T-helper 1 cell treated with Interleukin-12 subunit alpha and Interleukin-12 subunit beta and Interleukin-4 antibody, amounts not matched to agents 30 μg/mL and 1 μg/mL, for 36 hours (primary cell): Measurements from ENCODE around the gene MAN2B1.
"Not testable (repeated sequence)": the region's sequence is repeated elsewhere in the genome, so short reads cannot be mapped to it uniquely, and the experiment has no call there.

ENCODE experiments used
- H3K27ac Mint-ChIP-seq: one replicate; pipeline ENCODE4 v1.8.0; 2021; ENCODE audit warnings: mild to moderate bottlenecking, mixed read lengths
- H3K27me3 Mint-ChIP-seq: one replicate; pipeline ENCODE4 v1.8.0; 2021; ENCODE audit warnings: low read depth, mixed read lengths
- H3K36me3 Mint-ChIP-seq: one replicate; pipeline ENCODE4 v1.8.0; 2021; ENCODE audit warnings: low read depth, mixed read lengths
- H3K4me1 Mint-ChIP-seq: one replicate; pipeline ENCODE4 v1.8.0; 2021; ENCODE audit warnings: low read depth, mixed read lengths
- H3K4me3 Mint-ChIP-seq: one replicate; pipeline ENCODE4 v1.8.0; 2021; ENCODE audit warnings: mild to moderate bottlenecking, moderate library complexity, mixed read lengths
- H3K9me3 Mint-ChIP-seq: one replicate; pipeline ENCODE4 v1.8.0; 2021; ENCODE audit warnings: mixed read lengths

The MAN2B1 gene

GRCh38 chr19:12666265-12667048, at the start of gene MAN2B1, which contains the start of gene WDR83:
TSS of gene MAN2B1 (minus strand) at chr19:12666742. CDS start at chr19:12666701, 41 bp downstream.
TSS of gene WDR83 (plus strand) at chr19:12666807. CDS start at chr19:12669791, 2,984 bp downstream.
- H3K27ac Mint-ChIP-seq = peak within 1 kb of the TSS; percentile 88
- H3K4me1 Mint-ChIP-seq = peaks cover 27% of the 10 kb centered on the region
- no peaks in the 10 kb centered on the region for H3K9me3 Mint-ChIP-seq
- peaks cover 18% of the 10 kb centered on the region for H3K36me3 Mint-ChIP-seq
- no peaks in the 10 kb centered on the region for H3K27me3 Mint-ChIP-seq
- peak within 1 kb of the TSS; percentile 92 for H3K4me3 Mint-ChIP-seq

GRCh38 chr19:12715929-12716328, 49.4 kb upstream of the MAN2B1 start:
- peaks cover 31% of the 10 kb centered on the region for H3K36me3 Mint-ChIP-seq

GRCh38 chr19:12715102-12715501, 48.6 kb upstream of the MAN2B1 start:
- no peaks in the 10 kb centered on the region for H3K27me3 Mint-ChIP-seq
- H3K9me3 Mint-ChIP-seq = no peaks in the 10 kb centered on the region
- H3K36me3 Mint-ChIP-seq = peaks cover 36% of the 10 kb centered on the region
- H3K4me1 Mint-ChIP-seq = no peaks in the 10 kb centered on the region
- no peak overlapping the region for H3K27ac Mint-ChIP-seq
- H3K4me3 Mint-ChIP-seq = no peak overlapping the region

More at GRCh38 chr19:12715929-12716328, 49.4 kb upstream of the MAN2B1 start:
- Mint-ChIP-seq H3K27me3 (no peaks in the 10 kb centered on the region), H3K27ac (no peak overlapping the region), H3K4me1 (peaks cover 6% of the 10 kb centered on the region), H3K9me3 (no peaks in the 10 kb centered on the region), H3K4me3 (no peak overlapping the region)

GRCh38 chr19:12713304-12713703, 46.8 kb upstream of the MAN2B1 start:
- not testable (repeated sequence) for H3K9me3 Mint-ChIP-seq, H3K4me1 Mint-ChIP-seq, H3K27ac Mint-ChIP-seq, H3K4me3 Mint-ChIP-seq, H3K27me3 Mint-ChIP-seq
- peaks cover 32% of the 10 kb centered on the region for H3K36me3 Mint-ChIP-seq

GRCh38 chr19:12712077-12712476, 45.5 kb upstream of the MAN2B1 start:
- not testable (repeated sequence) for H3K4me3 Mint-ChIP-seq, H3K9me3 Mint-ChIP-seq, H3K4me1 Mint-ChIP-seq, H3K27me3 Mint-ChIP-seq, H3K27ac Mint-ChIP-seq
- H3K36me3 Mint-ChIP-seq = peaks cover 32% of the 10 kb centered on the region

GRCh38 chr19:12711187-12711586, 44.6 kb upstream of the MAN2B1 start:
- H3K36me3 Mint-ChIP-seq = peaks cover 36% of the 10 kb centered on the region
- H3K27ac Mint-ChIP-seq = no peak overlapping the region
- H3K4me1 Mint-ChIP-seq = no peaks in the 10 kb centered on the region
- H3K4me3 Mint-ChIP-seq = no peak overlapping the region
- no peaks in the 10 kb centered on the region for H3K27me3 Mint-ChIP-seq
- no peaks in the 10 kb centered on the region for H3K9me3 Mint-ChIP-seq

GRCh38 chr19:12708641-12709040, 42.1 kb upstream of the MAN2B1 start:
- H3K27ac Mint-ChIP-seq = no peak overlapping the region
- H3K9me3 Mint-ChIP-seq = no peaks in the 10 kb centered on the region
- H3K4me1 Mint-ChIP-seq = no peaks in the 10 kb centered on the region
- no peak overlapping the region for H3K4me3 Mint-ChIP-seq
- peaks cover 33% of the 10 kb centered on the region for H3K36me3 Mint-ChIP-seq
- H3K27me3 Mint-ChIP-seq = no peaks in the 10 kb centered on the region

- H3K4me3 Mint-ChIP-seq = no peak overlapping the region
- no peaks in the 10 kb centered on the region for H3K9me3 Mint-ChIP-seq
- peaks cover 32% of the 10 kb centered on the region for H3K36me3 Mint-ChIP-seq
- H3K4me1 Mint-ChIP-seq = no peaks in the 10 kb centered on the region
- no peaks in the 10 kb centered on the region for H3K27me3 Mint-ChIP-seq
- H3K27ac Mint-ChIP-seq = no peak overlapping the region
Observed at GRCh38 chr19:12706332-12706718, 39.8 kb upstream of the MAN2B1 start.

GRCh38 chr19:12705654-12706331, 39.3 kb upstream of the MAN2B1 start:
- Mint-ChIP-seq H3K27me3 (no peaks in the 10 kb centered on the region), H3K9me3 (no peaks in the 10 kb centered on the region), H3K4me3 (no peak overlapping the region), H3K4me1 (no peaks in the 10 kb centered on the region), H3K36me3 (peaks cover 28% of the 10 kb centered on the region), H3K27ac (no peak overlapping the region)

- Mint-ChIP-seq H3K36me3 (peaks cover 24% of the 10 kb centered on the region), H3K4me1 (no peaks in the 10 kb centered on the region), H3K9me3 (no peaks in the 10 kb centered on the region), H3K4me3 (no peak overlapping the region), H3K27me3 (no peaks in the 10 kb centered on the region), H3K27ac (no peak overlapping the region)
Observed at GRCh38 chr19:12705169-12705568, 38.6 kb upstream of the MAN2B1 start.

- H3K36me3 Mint-ChIP-seq = peaks cover 27% of the 10 kb centered on the region
- H3K9me3 Mint-ChIP-seq = no peaks in the 10 kb centered on the region
- H3K27me3 Mint-ChIP-seq = no peaks in the 10 kb centered on the region
- no peak overlapping the region for H3K27ac Mint-ChIP-seq
- H3K4me3 Mint-ChIP-seq = no peak overlapping the region
- H3K4me1 Mint-ChIP-seq = peaks cover 2% of the 10 kb centered on the region
Observed at GRCh38 chr19:12703046-12703445, 36.5 kb upstream of the MAN2B1 start.

GRCh38 chr19:12701596-12702282, 35.2 kb upstream of the MAN2B1 start:
- H3K27ac Mint-ChIP-seq = no peak overlapping the region
- peaks cover 29% of the 10 kb centered on the region for H3K36me3 Mint-ChIP-seq

GRCh38 chr19:12698138-12698537, 31.6 kb upstream of the MAN2B1 start:
- Mint-ChIP-seq H3K36me3 (peaks cover 13% of the 10 kb centered on the region), H3K9me3 (no peaks in the 10 kb centered on the region), H3K27me3 (no peaks in the 10 kb centered on the region), H3K4me1 (peaks cover 9% of the 10 kb centered on the region), H3K4me3 (peak overlapping the region; percentile 71), H3K27ac (peak overlapping the region; percentile 80)

More at GRCh38 chr19:12701596-12702282, 35.2 kb upstream of the MAN2B1 start:
- Mint-ChIP-seq H3K4me3 (no peak overlapping the region), H3K9me3 (no peaks in the 10 kb centered on the region), H3K4me1 (peaks cover 4% of the 10 kb centered on the region), H3K27me3 (no peaks in the 10 kb centered on the region)

GRCh38 chr19:12697425-12697824, 30.9 kb upstream of the MAN2B1 start:
- Mint-ChIP-seq H3K36me3 (peaks cover 10% of the 10 kb centered on the region), H3K4me3 (peak overlapping the region; percentile 21)
- not testable (repeated sequence) for H3K9me3 Mint-ChIP-seq, H3K27ac Mint-ChIP-seq, H3K27me3 Mint-ChIP-seq, H3K4me1 Mint-ChIP-seq
